GDM1 (cell line): ENCODE measurements around the gene ZIC2.

Experiments
- DNase-seq: peaks from one replicate; lab custom pipeline; 2025; lab: John Stamatoyannopoulos, UW

Gene ZIC2

DNA sequence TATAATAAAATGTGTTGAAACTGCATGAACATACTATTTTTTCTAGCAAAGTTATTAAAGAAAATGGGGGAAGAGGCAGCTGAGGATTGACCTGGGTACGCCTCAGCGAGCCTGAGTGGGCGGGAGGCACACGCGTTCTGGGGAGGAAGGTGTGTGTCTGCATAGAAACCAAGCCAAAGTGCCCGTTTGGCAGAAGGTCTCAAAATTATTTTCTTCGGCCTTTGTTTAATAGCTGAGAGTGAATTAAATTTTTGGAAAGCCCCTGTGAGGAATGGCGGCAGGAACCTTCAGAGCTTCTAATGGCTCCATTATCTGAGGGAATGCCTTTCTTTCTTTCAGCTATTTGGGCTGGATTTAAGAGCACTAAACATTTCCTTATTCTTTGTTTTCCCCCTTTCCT is 5.2 kb downstream of the ZIC2 start:
- no peak for DNase-seq

DNA sequence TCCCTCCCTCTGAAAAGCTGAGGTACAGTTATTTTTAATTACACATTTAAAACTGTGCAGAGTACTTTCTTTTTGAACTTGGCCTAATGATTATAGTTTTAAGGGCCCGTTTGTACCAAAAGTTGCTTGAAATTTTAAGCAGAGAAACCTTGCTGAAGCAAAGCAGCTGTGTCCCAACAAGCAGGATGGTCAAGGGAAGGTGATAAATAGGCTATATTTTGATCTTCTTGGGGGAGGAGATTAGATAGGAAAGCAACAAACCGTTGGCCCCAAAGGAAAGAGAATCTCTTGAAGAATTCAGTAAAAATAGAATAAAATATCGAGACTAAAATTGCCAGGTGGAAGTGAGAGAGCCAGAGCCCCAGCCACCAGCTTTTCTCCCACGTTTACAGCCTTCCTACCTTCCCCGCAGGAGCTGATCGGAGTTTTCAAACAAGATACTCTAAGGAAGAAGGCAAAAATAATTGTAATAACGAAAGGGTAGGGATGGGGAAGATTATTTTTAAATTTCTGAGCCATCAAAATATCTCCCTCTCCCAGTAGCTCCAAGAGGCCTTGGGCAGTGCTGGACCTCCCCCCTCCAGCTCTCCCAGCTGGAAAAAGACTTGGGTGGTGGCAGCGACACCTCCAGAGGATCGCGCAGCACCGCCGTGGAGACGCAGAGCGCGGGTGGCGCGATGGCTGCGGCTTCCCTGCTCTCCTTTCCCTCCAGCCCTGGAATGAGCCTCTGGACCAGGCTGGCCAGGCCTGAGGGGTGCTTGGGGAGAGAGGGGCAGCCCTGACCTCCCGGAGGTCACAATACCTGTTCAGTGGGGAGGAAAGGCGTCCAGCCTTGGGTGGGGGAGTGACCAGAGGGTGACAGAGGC is 5.8 kb downstream of the ZIC2 start:
- no peak for DNase-seq

GRCh38 chr13:99988529-99989275 is 7.1 kb downstream of the ZIC2 start:
- DNase-seq = no peak

GRCh38 chr13:99989276-99990125 is 7.9 kb downstream of the ZIC2 start:
- DNase-seq = no peak

GRCh38 chr13:99990126-99990977 is 8.8 kb downstream of the ZIC2 start:
- DNase-seq = no peak

GRCh38 chr13:99991013-99991827 is 9.6 kb downstream of the ZIC2 start:
- DNase-seq = no peak

DNA sequence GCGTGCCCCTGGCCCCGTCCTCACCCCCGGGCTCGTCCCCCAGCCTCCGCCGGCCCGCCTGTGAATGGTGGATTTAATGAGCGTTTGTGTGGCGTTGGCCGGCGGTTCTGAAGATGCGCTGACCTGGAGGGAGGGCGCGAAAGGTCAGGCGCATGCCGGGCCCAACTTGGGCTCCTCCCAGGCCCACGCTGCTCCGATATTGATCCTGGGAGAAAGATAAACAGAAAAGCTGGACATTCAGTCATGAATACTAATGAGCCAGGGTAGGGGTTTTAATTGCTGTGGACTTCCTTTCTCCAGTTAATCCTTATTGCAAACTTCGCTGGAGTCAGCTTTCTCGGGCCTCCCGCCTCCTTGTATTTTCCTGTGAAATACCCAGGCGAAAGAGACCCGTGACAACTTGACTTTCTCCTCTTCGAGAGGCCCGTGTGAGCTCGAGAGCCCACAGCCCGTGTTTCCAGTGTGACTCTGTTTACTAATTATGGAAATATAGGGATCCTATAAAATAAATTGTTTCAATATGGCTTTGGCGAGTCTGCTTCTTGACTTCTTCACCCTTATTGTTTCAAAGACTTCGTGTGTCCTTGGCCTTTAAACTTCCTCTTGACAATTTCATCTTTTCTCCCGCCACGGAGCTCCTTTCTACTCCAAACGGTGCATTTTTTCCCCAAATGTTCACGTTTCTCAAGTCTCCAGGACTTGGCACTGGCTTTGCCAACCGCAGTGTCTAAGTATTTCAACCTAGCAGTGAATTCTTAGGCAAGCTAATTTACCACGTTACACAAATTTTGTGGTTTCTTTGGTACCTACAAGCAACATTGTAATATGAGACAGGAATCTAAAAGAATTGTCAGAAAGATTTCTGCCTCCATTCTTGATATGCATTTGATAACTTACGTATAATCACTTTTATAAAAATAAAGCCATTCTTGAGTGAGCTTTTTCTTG is 10.5 kb downstream of the ZIC2 start:
- no peak for DNase-seq

DNA sequence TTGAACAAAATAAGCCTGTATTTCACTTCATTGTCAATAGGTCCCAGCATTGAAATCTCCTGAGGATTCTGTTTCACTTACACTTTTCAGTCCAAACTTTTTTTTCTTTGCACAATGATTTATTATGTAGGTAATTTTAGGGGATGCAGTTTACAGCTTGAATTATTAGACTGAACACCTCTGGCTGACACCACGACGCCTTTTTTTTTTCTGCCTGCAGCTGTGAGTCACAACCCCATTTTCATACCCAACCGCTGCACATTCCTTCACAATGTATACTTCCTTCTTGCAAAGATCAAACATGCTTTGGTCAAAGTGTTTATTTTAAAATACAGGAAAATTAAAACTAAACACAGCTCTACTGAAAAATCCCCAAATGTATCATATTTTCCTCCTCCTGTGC is 11.4 kb downstream of the ZIC2 start:
- DNase-seq = no peak

GRCh38 chr13:99993660-99994637 is 12.4 kb downstream of the ZIC2 start:
- no peak for DNase-seq

GRCh38 chr13:99994638-99995020 is 13.0 kb downstream of the ZIC2 start:
- no peak for DNase-seq

GRCh38 chr13:99995104-99995588 is 13.6 kb downstream of the ZIC2 start:
- DNase-seq = no peak

DNA sequence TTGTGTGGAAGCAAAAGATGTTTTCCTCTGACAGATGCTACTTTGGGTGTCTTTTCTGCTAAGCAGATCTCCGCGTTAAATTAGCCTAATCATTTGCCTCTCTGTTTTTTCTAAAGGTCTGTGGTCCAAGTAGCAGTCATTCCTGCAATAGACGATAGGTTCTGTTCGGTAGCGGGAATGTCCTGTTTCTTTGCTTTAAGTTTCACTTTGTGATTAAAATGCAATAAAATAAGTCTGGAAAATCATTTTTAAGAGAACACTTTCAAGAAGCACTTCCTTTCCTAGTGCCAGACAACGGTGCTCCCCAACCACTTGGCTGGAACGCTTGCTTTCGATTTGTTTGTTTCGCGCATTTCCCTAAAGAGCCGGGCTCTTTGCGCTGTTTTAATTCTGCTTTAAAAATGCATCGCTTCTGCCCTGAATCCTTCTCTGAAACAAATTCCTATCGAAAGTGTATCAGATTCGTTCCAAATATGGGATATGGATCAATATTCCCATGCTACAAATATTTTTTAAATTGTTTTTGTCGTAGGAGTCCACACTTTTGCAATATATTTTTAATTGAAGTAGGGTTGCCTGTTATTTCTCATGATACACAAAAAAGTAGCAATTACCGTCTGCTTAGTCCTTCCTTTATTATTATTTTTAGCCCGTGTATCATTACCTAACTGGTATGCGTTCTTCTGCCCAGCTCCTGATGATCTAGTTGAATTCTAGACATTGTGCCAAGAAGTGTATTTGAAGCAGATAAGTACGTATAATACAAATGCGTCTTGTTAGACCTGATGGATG is 14.2 kb downstream of the ZIC2 start:
- DNase-seq = no peak

GRCh38 chr13:99996381-99996973 is 14.9 kb downstream of the ZIC2 start:
- DNase-seq = no peak

DNA sequence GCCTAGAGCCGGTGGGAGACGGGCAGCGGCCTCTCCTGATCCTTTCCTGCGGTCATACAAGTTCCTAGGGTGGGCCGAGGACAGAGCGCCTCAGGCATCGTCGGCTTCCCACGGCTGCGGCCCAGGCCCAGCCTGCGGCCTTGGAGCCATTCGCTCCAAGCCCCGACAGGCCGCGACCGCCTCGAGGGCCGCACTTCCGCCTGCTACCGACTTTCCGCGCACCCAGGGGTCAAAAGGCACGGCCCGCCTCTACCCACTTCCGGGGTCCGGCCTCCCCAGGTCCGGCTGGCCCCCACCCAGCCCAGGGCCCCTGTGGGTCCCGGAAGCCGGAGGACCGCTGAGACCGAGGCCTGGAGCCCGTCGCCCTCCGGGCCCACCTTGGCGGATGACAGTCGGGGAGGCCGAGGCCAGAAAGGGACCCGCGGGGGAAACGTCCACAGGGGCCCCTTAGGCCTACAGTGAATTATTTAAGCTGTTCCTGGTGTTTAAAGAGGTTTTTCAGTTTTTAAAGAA is 16.2 kb downstream of the ZIC2 start:
- DNase-seq = no peak

GRCh38 chr13:99998261-99998660 is 16.7 kb downstream of the ZIC2 start:
- no peak for DNase-seq

GRCh38 chr13:100014621-100015020 is 33.0 kb downstream of the ZIC2 start:
- DNase-seq = no peak
